Fibroblast of lung (primary cell): Measurements from ENCODE around the gene AP1M2. TPM values are rescaled to one million over a fixed set of nuclear protein-coding genes. Genes with fewer than 3 reads are reported as not detected.

Experiments used
- DNase-seq, 2 donors: peaks; one replicate each; pipeline versions ENCODE4 v3.0.0 to v3.0.0-alpha.2; 2010; ENCODE audit warnings: low read depth in 2 of 2
- H2AFZ ChIP-seq: 2 replicates; pipeline ENCODE4 v1.5.1; 2012; ENCODE audit warnings: low read length, control low read depth, inconsistent platforms
- H3K27ac ChIP-seq: 2 replicates; pipeline ENCODE4 v1.5.1; 2011; ENCODE audit warnings: low read length, control low read depth; ENCODE audit not compliant: insufficient read depth
- H3K27me3 ChIP-seq: 2 replicates; pipeline ENCODE4 v1.5.1; 2011; ENCODE audit warnings: mild to moderate bottlenecking, low read length; ENCODE audit not compliant: control insufficient read depth, insufficient read depth
- H3K36me3 ChIP-seq: 2 replicates; pipeline ENCODE4 v1.5.1; 2011; ENCODE audit warnings: low read length; ENCODE audit not compliant: control insufficient read depth, insufficient read depth
- H3K4me1 ChIP-seq: 2 replicates; pipeline ENCODE4 v1.5.1; 2011; ENCODE audit warnings: low read length; ENCODE audit not compliant: control insufficient read depth, insufficient read depth; ENCODE audit errors: extremely low read depth
- H3K4me2 ChIP-seq: 2 replicates; pipeline ENCODE4 v1.5.1; 2011; ENCODE audit warnings: low read length, control low read depth; ENCODE audit not compliant: insufficient read depth; ENCODE audit errors: extremely low read depth
- H3K4me3 ChIP-seq, 4 experiments: fragments of 200-600 bp in 1 of 4; sonication (generic) in 1 of 4; replicated peaks in 1 of 4; 2 replicates each; pipeline ENCODE4 v1.5.1; 2011 to 2016; ENCODE audit warnings: low read length in 4 of 4, low read depth in 3 of 4, mild to moderate bottlenecking in 3 of 4, control low read depth in 2 of 4, inconsistent platforms in 1 of 4, mixed read lengths in 1 of 4; ENCODE audit not compliant: insufficient read depth in 1 of 4; ENCODE audit errors: control extremely low read depth in 1 of 4
- H3K79me2 ChIP-seq: 2 replicates; pipeline ENCODE4 v1.5.1; 2012; ENCODE audit warnings: mild to moderate bottlenecking, low read length, inconsistent platforms; ENCODE audit not compliant: control insufficient read depth, insufficient read depth
- H3K9ac ChIP-seq: 2 replicates; pipeline ENCODE4 v1.5.1; 2011; ENCODE audit warnings: mild to moderate bottlenecking, low read length, control low read depth; ENCODE audit not compliant: insufficient read depth
- H3K9me3 ChIP-seq: 2 replicates; pipeline ENCODE4 v1.5.1; 2012; ENCODE audit warnings: low read depth, low read length; ENCODE audit not compliant: control insufficient read depth, insufficient read depth
- H4K20me1 ChIP-seq: 2 replicates; pipeline ENCODE4 v1.5.1; 2011; ENCODE audit warnings: low read length; ENCODE audit not compliant: control insufficient read depth, insufficient read depth; ENCODE audit errors: extremely low read depth
- CTCF ChIP-seq, 2 donors: IDR thresholded peaks in 1 of 2; conservative IDR thresholded peaks in 1 of 2; 1 replicate in 1 of 2; 2 replicates in 1 of 2; pipeline ENCODE4 v1.5.1; 2011 to 2012; ENCODE audit warnings: low read length in 2 of 2, control low read depth in 1 of 2, inconsistent platforms in 1 of 2, low read depth in 1 of 2, mild to moderate bottlenecking in 1 of 2
- EZH2 ChIP-seq: IDR thresholded peaks from 2 replicates; pipeline ENCODE4 v1.5.1; 2012; ENCODE audit warnings: low read length, control low read depth, mild to moderate bottlenecking; ENCODE audit errors: missing control alignments
- polyA plus RNA-seq, 2 donors: library from polyadenylated mRNA; depleted of rRNA in 1 of 2; stranded (reverse) in 1 of 2; unstranded in 1 of 2; fragments of >200 nt; gene quantifications; 2 replicates each; pipeline ENCODE4 v1.2.1, GENCODE V29; 2011 to 2012; ENCODE audit warnings: missing spikeins in 1 of 2
- total RNA-seq: library from RNA; depleted of rRNA; stranded (reverse); fragments of >200 nt; gene quantifications from 2 replicates; pipeline ENCODE4 v1.2.1, GENCODE V29; 2014

The AP1M2 gene
- total and polyA plus RNA-seq, 2 donors (not counting 1 experiment from before 2014, with no cell fraction given): 0.16 to 0.17 TPM

- no peak within 1 kb of the TSS for H2AFZ ChIP-seq
- H3K79me2 ChIP-seq: peaks cover 5% of the 10 kb centered on the region
- TF ChIP-seq EZH2: no peak
- no peak for TF ChIP-seq CTCF (conservative IDR thresholded peaks at IDR 0.05 in 1 of 2, IDR thresholded peaks at IDR 0.05 in 1 of 2; ENCODE audit: low read depth in 1 of 2, low read length in 2 of 2)
- H4K20me1 ChIP-seq: no peaks in the 10 kb centered on the region
- H3K27me3 ChIP-seq: no peaks in the 10 kb centered on the region
- DNase-seq: peak; percentile 44 to 62
- H3K9me3 ChIP-seq: no peaks in the 10 kb centered on the region
- H3K27ac ChIP-seq: peak within 1 kb of the TSS; percentile 51
- H3K9ac ChIP-seq: peak within 1 kb of the TSS; percentile 67
- H3K36me3 ChIP-seq: peaks cover 5% of the 10 kb centered on the region
- peak within 1 kb of the TSS; percentile 35 to 68 (median 48) for H3K4me3 ChIP-seq
- peak within 1 kb of the TSS; percentile 91 for H3K4me2 ChIP-seq
- peaks cover 7% of the 10 kb centered on the region for H3K4me1 ChIP-seq
These were observed 38.1 kb upstream of the AP1M2 start, which contains the start of gene SLC44A2 for GRCh38 chr19:10625003-10625761. Gene SLC44A2, plus strand, starts transcription at chr19:10625553. Its CDS starts 81 bp downstream, at chr19:10625634.

GRCh38 chr19:10624585-10624984, 37.5 kb upstream of the AP1M2 start:
- Histone ChIP-seq H3K27ac (no peak overlapping the region), H3K9ac (no peak overlapping the region), H3K9me3 (no peaks in the 10 kb centered on the region), H3K4me2 (peak overlapping the region; percentile 91), H3K36me3 (peaks cover 5% of the 10 kb centered on the region), H3K4me1 (peaks cover 7% of the 10 kb centered on the region), H3K4me3 (peak overlapping the region in 2 of 4 experiments; percentile 44 to 68), H2AFZ (no peak overlapping the region), H4K20me1 (no peaks in the 10 kb centered on the region), H3K27me3 (no peaks in the 10 kb centered on the region), H3K79me2 (peaks cover 5% of the 10 kb centered on the region)
- no peak for DNase-seq
- TF ChIP-seq CTCF (conservative IDR thresholded peaks at IDR 0.05 in 1 of 2, IDR thresholded peaks at IDR 0.05 in 1 of 2; ENCODE audit: low read depth in 1 of 2, low read length in 2 of 2) (no peak), EZH2 (no peak)

DNA sequence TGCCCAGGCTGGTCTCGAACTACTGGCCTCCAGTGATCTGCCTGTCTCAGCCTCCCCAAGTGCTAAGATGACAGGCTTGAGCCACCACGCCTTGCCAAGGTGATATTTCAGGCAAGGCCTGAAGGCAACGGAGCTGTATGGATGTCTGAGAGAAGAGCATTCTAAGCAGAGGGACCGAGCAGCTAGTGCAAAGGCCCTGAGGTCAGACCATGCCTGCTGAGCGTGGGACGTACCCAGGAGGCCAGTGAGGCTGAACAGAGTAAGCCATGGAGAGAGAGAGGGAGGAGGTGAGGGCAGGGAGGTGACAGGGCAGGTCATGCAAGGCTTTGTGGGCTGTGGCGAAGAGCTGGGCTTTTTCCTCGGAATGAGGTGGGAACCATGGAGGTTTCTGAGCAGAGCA, 34.9 kb upstream of the AP1M2 start:
- Histone ChIP-seq H3K27ac (no peak overlapping the region), H3K4me1 (peaks cover 11% of the 10 kb centered on the region), H3K9me3 (no peaks in the 10 kb centered on the region), H4K20me1 (no peaks in the 10 kb centered on the region), H2AFZ (no peak overlapping the region), H3K27me3 (no peaks in the 10 kb centered on the region), H3K4me2 (no peak overlapping the region), H3K9ac (no peak overlapping the region), H3K36me3 (no peaks in the 10 kb centered on the region), H3K4me3 (no peak overlapping the region), H3K79me2 (peaks cover 5% of the 10 kb centered on the region)
- no peak for DNase-seq
- TF ChIP-seq EZH2: no peak
